ENCODE results near the gene CAMK1D. TPM values are rescaled to one million over a fixed set of nuclear protein-coding genes. Genes with fewer than 3 reads are reported as not detected.

CAMK1D gene
- polyA plus RNA-seq, 1 of the 3 experiments (the other 2 are of a cell fraction), result 4.1 TPM

GRCh38 chr10:12628964-12629766 lies 279.8 kb downstream of the CAMK1D start:
- Histone ChIP-seq H3K9ac (no peak overlapping the region), H3K9me2 (no peaks in the 10 kb centered on the region), H3K4me2 (no peak overlapping the region), H3K27me3 (ENCODE audit: insufficient read depth) (no peaks in the 10 kb centered on the region), H3F3A (replicated peaks; ENCODE audit: insufficient read depth) (peaks cover 6% of the 10 kb centered on the region), H2AFZ (ENCODE audit: low read depth) (no peak overlapping the region), H3K4me3 (ENCODE audit: low read depth in 2 of 2, low read length in 1 of 2) (no peak overlapping the region), H3K4me1 (ENCODE audit: control insufficient read depth in 1 of 2, insufficient read depth in 2 of 2, low read depth in 1 of 2, low read length in 1 of 2) (no peaks in the 10 kb centered on the region), H3K9me3 (no peaks in the 10 kb centered on the region), H3K36me3 (replicated peaks in 1 of 2; ENCODE audit: control insufficient read depth in 1 of 2, insufficient read depth in 2 of 2, low read length in 1 of 2) (no peaks in the 10 kb centered on the region), H4K20me1 (ENCODE audit: insufficient read depth) (no peaks in the 10 kb centered on the region), H3K79me2 (ENCODE audit: insufficient read depth) (no peaks in the 10 kb centered on the region), H3K27ac (ENCODE audit: low read depth in 2 of 2, low read length in 1 of 2) (no peak overlapping the region)
- DNase-seq, result no peak
- 81% methylated on average over 10 of the region's 10 CpGs for WGBS (ENCODE audit: low lambda C conversion rate)
- CTCF ChIA-PET, result interaction anchor here (0.6 kb wide), 1 partner anchor 365 kb away, joined by 3 read pairs; no protein-coding TSS in a partner anchor
- TF ChIP-seq TCF12 (IDR thresholded peaks at IDR 0.05), result no peak
- TF ChIP-seq, protein P1, sequence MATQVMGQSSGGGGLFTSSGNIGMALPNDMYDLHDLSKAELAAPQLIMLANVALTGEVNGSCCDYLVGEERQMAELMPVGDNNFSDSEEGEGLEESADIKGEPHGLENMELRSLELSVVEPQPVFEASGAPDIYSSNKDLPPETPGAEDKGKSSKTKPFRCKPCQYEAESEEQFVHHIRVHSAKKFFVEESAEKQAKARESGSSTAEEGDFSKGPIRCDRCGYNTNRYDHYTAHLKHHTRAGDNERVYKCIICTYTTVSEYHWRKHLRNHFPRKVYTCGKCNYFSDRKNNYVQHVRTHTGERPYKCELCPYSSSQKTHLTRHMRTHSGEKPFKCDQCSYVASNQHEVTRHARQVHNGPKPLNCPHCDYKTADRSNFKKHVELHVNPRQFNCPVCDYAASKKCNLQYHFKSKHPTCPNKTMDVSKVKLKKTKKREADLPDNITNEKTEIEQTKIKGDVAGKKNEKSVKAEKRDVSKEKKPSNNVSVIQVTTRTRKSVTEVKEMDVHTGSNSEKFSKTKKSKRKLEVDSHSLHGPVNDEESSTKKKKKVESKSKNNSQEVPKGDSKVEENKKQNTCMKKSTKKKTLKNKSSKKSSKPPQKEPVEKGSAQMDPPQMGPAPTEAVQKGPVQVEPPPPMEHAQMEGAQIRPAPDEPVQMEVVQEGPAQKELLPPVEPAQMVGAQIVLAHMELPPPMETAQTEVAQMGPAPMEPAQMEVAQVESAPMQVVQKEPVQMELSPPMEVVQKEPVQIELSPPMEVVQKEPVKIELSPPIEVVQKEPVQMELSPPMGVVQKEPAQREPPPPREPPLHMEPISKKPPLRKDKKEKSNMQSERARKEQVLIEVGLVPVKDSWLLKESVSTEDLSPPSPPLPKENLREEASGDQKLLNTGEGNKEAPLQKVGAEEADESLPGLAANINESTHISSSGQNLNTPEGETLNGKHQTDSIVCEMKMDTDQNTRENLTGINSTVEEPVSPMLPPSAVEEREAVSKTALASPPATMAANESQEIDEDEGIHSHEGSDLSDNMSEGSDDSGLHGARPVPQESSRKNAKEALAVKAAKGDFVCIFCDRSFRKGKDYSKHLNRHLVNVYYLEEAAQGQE (IDR thresholded peaks at IDR 0.05; ENCODE audit: low read depth, low read length), result no peak
- no peak for TF ChIP-seq NRF1 (IDR thresholded peaks at IDR 0.05; ENCODE audit: low read depth, low read length)
- TF ChIP-seq FOXM1 (IDR thresholded peaks at IDR 0.05; ENCODE audit: low read depth), result no peak
- TF ChIP-seq YY1 (IDR thresholded peaks at IDR 0.05; ENCODE audit: low read depth), result no peak
- POLR2A ChIA-PET, result no interaction called here

- Histone ChIP-seq H3K9me2 (no peaks in the 10 kb centered on the region), H4K20me1 (ENCODE audit: insufficient read depth) (no peaks in the 10 kb centered on the region), H3K4me1 (ENCODE audit: control insufficient read depth in 1 of 2, insufficient read depth in 2 of 2, low read depth in 1 of 2, low read length in 1 of 2) (no peaks in the 10 kb centered on the region), H3K36me3 (replicated peaks in 1 of 2; ENCODE audit: control insufficient read depth in 1 of 2, insufficient read depth in 2 of 2, low read length in 1 of 2) (no peaks in the 10 kb centered on the region), H3K27me3 (ENCODE audit: insufficient read depth) (no peaks in the 10 kb centered on the region), H3K9me3 (no peaks in the 10 kb centered on the region), H3K9ac (no peak overlapping the region), H3F3A (replicated peaks; ENCODE audit: insufficient read depth) (peaks cover 6% of the 10 kb centered on the region), H3K4me3 (ENCODE audit: low read depth in 2 of 2, low read length in 1 of 2) (no peak overlapping the region), H3K27ac (ENCODE audit: low read depth in 2 of 2, low read length in 1 of 2) (no peak overlapping the region), H2AFZ (ENCODE audit: low read depth) (no peak overlapping the region), H3K4me2 (no peak overlapping the region), H3K79me2 (ENCODE audit: insufficient read depth) (no peaks in the 10 kb centered on the region)
- ChIA-PET POLR2A (no interaction called here), CTCF (interaction anchor here (0.6 kb wide), 1 partner anchor 365 kb away, joined by 3 read pairs; no protein-coding TSS in a partner anchor)
- WGBS (ENCODE audit: low lambda C conversion rate), result 66% methylated on average over 5 of the region's 5 CpGs
- no peak for DNase-seq
- TF ChIP-seq NFIC (IDR thresholded peaks at IDR 0.05; ENCODE audit: borderline replicate concordance) (no peak), NRF1 (IDR thresholded peaks at IDR 0.05; ENCODE audit: low read depth, low read length) (no peak), TEAD4 (IDR thresholded peaks at IDR 0.05; ENCODE audit: borderline replicate concordance, insufficient read depth) (no peak), POLR2AphosphoS5 (IDR thresholded peaks at IDR 0.05; ENCODE audit: low read depth, low read length) (no peak), MXI1 (IDR thresholded peaks at IDR 0.05; ENCODE audit: low read depth, low read length) (no peak), GABPA (IDR thresholded peaks at IDR 0.05; ENCODE audit: low read depth) (no peak), GATA2 (CRISPR knock-in tag; IDR thresholded peaks at IDR 0.05) (no peak), MEF2A (IDR thresholded peaks at IDR 0.05; ENCODE audit: borderline replicate concordance, low read depth) (no peak), RCOR1 (IDR thresholded peaks at IDR 0.05; ENCODE audit: low read length) (no peak), JUND (IDR thresholded peaks at IDR 0.05) (no peak), TAF1 (IDR thresholded peaks at IDR 0.05; ENCODE audit: borderline replicate concordance, low read depth, low read length) (no peak), RXRA (IDR thresholded peaks at IDR 0.05; ENCODE audit: borderline replicate concordance, low read depth) (no peak), EZH2phosphoT487 (IDR thresholded peaks at IDR 0.05; ENCODE audit: borderline replicate concordance, low read depth) (no peak)
- TF ChIP-seq, protein P2, sequence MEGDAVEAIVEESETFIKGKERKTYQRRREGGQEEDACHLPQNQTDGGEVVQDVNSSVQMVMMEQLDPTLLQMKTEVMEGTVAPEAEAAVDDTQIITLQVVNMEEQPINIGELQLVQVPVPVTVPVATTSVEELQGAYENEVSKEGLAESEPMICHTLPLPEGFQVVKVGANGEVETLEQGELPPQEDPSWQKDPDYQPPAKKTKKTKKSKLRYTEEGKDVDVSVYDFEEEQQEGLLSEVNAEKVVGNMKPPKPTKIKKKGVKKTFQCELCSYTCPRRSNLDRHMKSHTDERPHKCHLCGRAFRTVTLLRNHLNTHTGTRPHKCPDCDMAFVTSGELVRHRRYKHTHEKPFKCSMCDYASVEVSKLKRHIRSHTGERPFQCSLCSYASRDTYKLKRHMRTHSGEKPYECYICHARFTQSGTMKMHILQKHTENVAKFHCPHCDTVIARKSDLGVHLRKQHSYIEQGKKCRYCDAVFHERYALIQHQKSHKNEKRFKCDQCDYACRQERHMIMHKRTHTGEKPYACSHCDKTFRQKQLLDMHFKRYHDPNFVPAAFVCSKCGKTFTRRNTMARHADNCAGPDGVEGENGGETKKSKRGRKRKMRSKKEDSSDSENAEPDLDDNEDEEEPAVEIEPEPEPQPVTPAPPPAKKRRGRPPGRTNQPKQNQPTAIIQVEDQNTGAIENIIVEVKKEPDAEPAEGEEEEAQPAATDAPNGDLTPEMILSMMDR (IDR thresholded peaks at IDR 0.05), result no peak
- TF ChIP-seq, protein P3, sequence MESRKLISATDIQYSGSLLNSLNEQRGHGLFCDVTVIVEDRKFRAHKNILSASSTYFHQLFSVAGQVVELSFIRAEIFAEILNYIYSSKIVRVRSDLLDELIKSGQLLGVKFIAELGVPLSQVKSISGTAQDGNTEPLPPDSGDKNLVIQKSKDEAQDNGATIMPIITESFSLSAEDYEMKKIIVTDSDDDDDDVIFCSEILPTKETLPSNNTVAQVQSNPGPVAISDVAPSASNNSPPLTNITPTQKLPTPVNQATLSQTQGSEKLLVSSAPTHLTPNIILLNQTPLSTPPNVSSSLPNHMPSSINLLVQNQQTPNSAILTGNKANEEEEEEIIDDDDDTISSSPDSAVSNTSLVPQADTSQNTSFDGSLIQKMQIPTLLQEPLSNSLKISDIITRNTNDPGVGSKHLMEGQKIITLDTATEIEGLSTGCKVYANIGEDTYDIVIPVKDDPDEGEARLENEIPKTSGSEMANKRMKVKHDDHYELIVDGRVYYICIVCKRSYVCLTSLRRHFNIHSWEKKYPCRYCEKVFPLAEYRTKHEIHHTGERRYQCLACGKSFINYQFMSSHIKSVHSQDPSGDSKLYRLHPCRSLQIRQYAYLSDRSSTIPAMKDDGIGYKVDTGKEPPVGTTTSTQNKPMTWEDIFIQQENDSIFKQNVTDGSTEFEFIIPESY (IDR thresholded peaks at IDR 0.05; ENCODE audit: borderline replicate concordance, low read depth), result no peak
Observed at GRCh38 chr10:12629767-12630165, 280.4 kb downstream of the CAMK1D start.

Data from SK-N-SH (cell line).